UCSD-AML1 (cell line): ENCODE results near the gene B4GALT7.
"Not testable (repeated sequence)": the region's sequence is repeated elsewhere in the genome, so short reads cannot be mapped to it uniquely, and the experiment has no call there.

Experiments used
- DNase-seq: peaks from one replicate; lab custom pipeline; 2025; ENCODE audit not compliant: unreplicated experiment; lab: John Stamatoyannopoulos, UW

The B4GALT7 gene

GRCh38 chr5:177609076-177610059 is 9.4 kb downstream of the B4GALT7 start:
- no peak for DNase-seq

GRCh38 chr5:177610131-177610769 is 10.3 kb downstream of the B4GALT7 start:
- no peak for DNase-seq

- no peak for DNase-seq
These were observed 11.0 kb downstream of the B4GALT7 start for GRCh38 chr5:177610770-177611445.

- DNase-seq, result no peak
These were observed 11.7 kb downstream of the B4GALT7 start for GRCh38 chr5:177611446-177612214.

- DNase-seq, result no peak
These were observed 12.3 kb downstream of the B4GALT7 start for GRCh38 chr5:177612215-177612673.

GRCh38 chr5:177620560-177620959 is 20.6 kb downstream of the B4GALT7 start:
- no peak for DNase-seq

- DNase-seq, result not testable (repeated sequence)
These were observed 24.2 kb downstream of the B4GALT7 start for GRCh38 chr5:177624172-177624571.

GRCh38 chr5:177630186-177630585 is 30.3 kb downstream of the B4GALT7 start:
- not testable (repeated sequence) for DNase-seq

- not testable (repeated sequence) for DNase-seq
These were observed 35.0 kb downstream of the B4GALT7 start for GRCh38 chr5:177634912-177635311.

GRCh38 chr5:177645462-177645861 is 45.5 kb downstream of the B4GALT7 start:
- not testable (repeated sequence) for DNase-seq

GRCh38 chr5:177651235-177651634 is 51.3 kb downstream of the B4GALT7 start:
- not testable (repeated sequence) for DNase-seq

- DNase-seq, result not testable (repeated sequence)
These were observed 57.9 kb downstream of the B4GALT7 start for GRCh38 chr5:177657846-177658245.

- DNase-seq, result not testable (repeated sequence)
These were observed 58.6 kb downstream of the B4GALT7 start for GRCh38 chr5:177658542-177658941.
